ENCODE measurements around the gene CLIP2.
A peak's percentile ranks its signal among the peaks of the same experiment; 100 is the strongest.
"Not testable (repeated sequence)": the region's sequence is repeated elsewhere in the genome, so short reads cannot be mapped to it uniquely, and the experiment has no call there.

Gene CLIP2

GRCh38 chr7:74398426-74398825, 109.2 kb downstream of the CLIP2 start:
- peak overlapping the region; percentile 7 for H3K27ac ChIP-seq
- ChIA-PET POLR2A (ENCODE audit: low non-redundant PET) (no interaction called here), CTCF (interaction anchor here (1.0 kb wide), 1 partner anchor 192 kb away, joined by 7 read pairs; no protein-coding TSS in a partner anchor)
- DNase-seq (ENCODE audit: low spot score) = no peak
- no peak for TF ChIP-seq CTCF (conservative IDR thresholded peaks at IDR 0.05; ENCODE audit: low read depth)

GRCh38 chr7:74399006-74399405, 109.8 kb downstream of the CLIP2 start:
- peak overlapping the region; percentile 7; the same call in 1 of the 2 replicates for H3K27ac ChIP-seq
- POLR2A ChIA-PET (ENCODE audit: low non-redundant PET) = no interaction called here
- no peak for DNase-seq (ENCODE audit: low spot score)
- TF ChIP-seq CTCF (conservative IDR thresholded peaks at IDR 0.05; ENCODE audit: low read depth) = no peak
- CTCF ChIA-PET = interaction anchor here (1.0 kb wide), 1 partner anchor 193 kb away, joined by 7 read pairs; no protein-coding TSS in a partner anchor

- CTCF ChIA-PET = interaction anchor here (0.5 to 2.3 kb wide), 34 partner anchors 9 to 705 kb away, joined by 3 to 64 read pairs (median 5); partner anchors contain the start of genes CLIP2, LAT2 and RFC2
- TF ChIP-seq CTCF (conservative IDR thresholded peaks at IDR 0.05; ENCODE audit: low read depth) = no peak
- H3K27ac ChIP-seq = peak overlapping the region; percentile 40
- DNase-seq (ENCODE audit: low spot score) = no peak
- POLR2A ChIA-PET (ENCODE audit: low non-redundant PET) = interaction anchor here (0.8 kb wide), 1 partner anchor 182 kb away, joined by 3 read pairs; no protein-coding TSS in a partner anchor
Measured at GRCh38 chr7:74400420-74401136, 111.4 kb downstream of the CLIP2 start.

DNA sequence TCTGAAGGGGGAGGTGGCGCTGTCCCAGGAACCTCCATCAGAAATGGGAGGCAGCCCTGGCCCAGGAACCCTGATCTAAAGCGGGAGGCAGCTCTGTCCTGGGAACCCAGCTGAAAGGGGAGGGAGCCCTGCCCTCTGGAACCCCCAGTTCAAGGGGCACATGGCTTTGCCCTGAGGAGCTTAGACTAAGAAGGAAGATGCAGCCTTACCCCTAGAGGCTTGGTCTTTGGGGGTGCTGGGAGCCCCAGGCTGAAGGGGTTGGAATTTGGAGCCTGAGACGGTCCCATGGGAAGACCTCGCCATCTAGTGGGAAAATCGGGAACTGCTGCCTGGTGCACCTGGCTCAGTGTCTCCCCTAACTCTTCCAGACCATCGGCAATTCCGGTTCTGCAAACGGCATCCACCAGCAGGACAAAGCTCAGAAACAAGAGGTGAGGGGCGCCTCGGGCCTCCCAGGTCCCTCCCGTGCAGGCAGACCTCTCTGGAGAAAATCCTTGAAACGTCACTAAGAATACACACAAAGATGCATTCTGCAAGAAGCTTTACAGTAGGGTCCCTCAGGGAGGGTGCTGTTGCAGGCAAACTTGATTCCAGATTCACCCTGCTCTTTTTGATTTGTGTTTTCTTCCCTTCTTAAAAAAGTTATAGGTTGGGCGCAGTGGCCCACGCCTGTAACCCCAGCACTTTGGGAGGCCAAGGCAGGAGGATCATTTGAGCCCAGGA, 112.1 kb downstream of the CLIP2 start:
- CTCF ChIA-PET = interaction anchor here (0.5 to 2.3 kb wide), 44 partner anchors 9 to 704 kb away, joined by 3 to 64 read pairs (median 4); partner anchors contain the start of genes CLIP2, LAT2 and RFC2
- POLR2A ChIA-PET (ENCODE audit: low non-redundant PET) = interaction anchor here (0.8 kb wide), 1 partner anchor 183 kb away, joined by 3 read pairs; no protein-coding TSS in a partner anchor
- peak overlapping the region; percentile 40 for H3K27ac ChIP-seq
- peak; percentile 99 for TF ChIP-seq CTCF (conservative IDR thresholded peaks at IDR 0.05; ENCODE audit: low read depth)
- DNase-seq (ENCODE audit: low spot score) = peak; percentile 60

- DNase-seq (ENCODE audit: low spot score); CTCF ChIA-PET; POLR2A ChIA-PET (ENCODE audit: low non-redundant PET): not testable (repeated sequence)
- H3K27ac ChIP-seq = peak overlapping the region; percentile 37
Measured at GRCh38 chr7:74402668-74403067, 113.5 kb downstream of the CLIP2 start.

DNA sequence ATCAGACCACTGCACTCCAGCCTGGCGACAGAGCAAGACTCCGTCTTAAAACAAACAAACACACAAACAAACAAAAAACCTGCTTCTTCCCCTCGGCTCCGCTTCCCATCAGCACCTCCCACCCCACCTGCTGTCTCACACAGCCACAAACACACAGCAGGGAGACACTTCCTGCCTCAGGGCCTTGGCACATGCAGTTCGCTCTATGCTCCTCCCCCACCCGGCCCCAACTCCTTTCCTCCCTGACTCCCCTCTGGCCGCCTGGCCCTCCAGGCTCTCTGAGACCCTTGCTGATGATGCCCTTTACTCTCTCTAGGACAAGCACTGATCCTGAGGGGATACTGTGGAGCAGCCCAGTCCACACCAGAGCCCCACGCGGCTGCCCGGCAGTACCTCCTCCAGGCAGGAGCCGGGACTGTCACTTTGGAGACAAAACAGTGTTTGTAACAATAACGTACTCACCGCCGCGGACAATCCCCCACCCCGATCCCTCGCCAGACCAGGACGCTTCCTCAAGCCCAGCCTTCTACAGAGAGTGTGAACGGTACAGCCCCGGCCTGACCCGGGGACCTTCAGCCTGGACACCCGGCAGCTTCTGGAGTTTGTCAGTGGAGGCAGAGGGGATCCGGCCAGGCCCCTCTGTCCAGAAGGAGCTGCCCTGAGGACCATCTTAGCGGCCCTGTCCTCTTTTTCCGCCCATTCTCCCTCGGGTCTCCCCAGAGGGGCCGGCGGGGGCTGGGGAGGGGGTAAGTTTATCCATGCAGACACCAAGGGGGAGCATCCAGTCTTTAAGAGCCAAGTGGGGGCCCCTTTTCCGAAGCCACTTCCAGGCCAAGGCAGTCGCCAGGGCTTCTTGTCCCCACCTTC, 114.5 kb downstream of the CLIP2 start:
- POLR2A ChIA-PET (ENCODE audit: low non-redundant PET) = no interaction called here
- peak overlapping the region; percentile 37 for H3K27ac ChIP-seq
- DNase-seq (ENCODE audit: low spot score) = no peak
- no peak for TF ChIP-seq CTCF (conservative IDR thresholded peaks at IDR 0.05; ENCODE audit: low read depth)
- CTCF ChIA-PET = interaction anchor here (0.6 to 1.1 kb wide), 5 partner anchors 9 to 775 kb away, joined by 3 to 4 read pairs (median 4); no protein-coding TSS in a partner anchor

Data from RWPE1 (cell line).